GM23338 (cell line): ENCODE measurements around the gene SPEM1.

Experiments
- CREB1 ChIP-seq: fragments of 250-450 bp; sonication (Bioruptor Pico); IDR thresholded peaks from 2 replicates; pipeline ENCODE4 v1.5.0; 2020; ENCODE audit warnings: low read depth, mild to moderate bottlenecking, moderate library complexity
- CTCF ChIP-seq, 2 experiments: fragments of 200-600 bp in 1 of 2; sonication (generic) in 1 of 2; conservative IDR thresholded peaks; 2 replicates each; pipeline versions ENCODE4 v1.5.1 to v1.6.1; 2016 to 2017; ENCODE audit warnings: antibody characterized with exemption in 2 of 2, low read depth in 2 of 2, mild to moderate bottlenecking in 2 of 2, moderate library complexity in 1 of 2
- ETS1 ChIP-seq: IDR thresholded peaks from 2 replicates; pipeline ENCODE4 v1.6.1; 2016; ENCODE audit warnings: antibody characterized with exemption
- EZH2 ChIP-seq: fragments of 200-600 bp; sonication (generic); IDR thresholded peaks from one replicate; pipeline ENCODE4 v1.8.0; 2017; ENCODE audit warnings: antibody characterized with exemption, mild to moderate bottlenecking, low read depth; ENCODE audit not compliant: unreplicated experiment
- EZH2phosphoT487 ChIP-seq: fragments of 200-600 bp; sonication (generic); IDR thresholded peaks from one replicate; pipeline ENCODE4 v1.8.1; 2018; ENCODE audit warnings: antibody characterized with exemption; ENCODE audit not compliant: unreplicated experiment
- JUNB ChIP-seq: IDR thresholded peaks from one replicate; pipeline ENCODE4 v1.6.1; 2016; ENCODE audit warnings: antibody characterized with exemption; ENCODE audit not compliant: unreplicated experiment
- NANOG ChIP-seq: IDR thresholded peaks from 2 replicates; pipeline ENCODE4 v1.6.1; 2016; ENCODE audit warnings: antibody characterized with exemption, borderline replicate concordance
- POLR2AphosphoS5 ChIP-seq: IDR thresholded peaks from 2 replicates; pipeline ENCODE4 v1.6.1; 2016; ENCODE audit warnings: antibody characterized with exemption, low read depth
- REST ChIP-seq: IDR thresholded peaks from one replicate; pipeline ENCODE4 v1.6.1; 2018; ENCODE audit warnings: antibody characterized with exemption; ENCODE audit not compliant: unreplicated experiment
- STAT1 ChIP-seq: IDR thresholded peaks from one replicate; pipeline ENCODE4 v1.6.1; 2016; ENCODE audit warnings: antibody characterized with exemption; ENCODE audit not compliant: unreplicated experiment
- ZNF114 ChIP-seq: fragments of 250-450 bp; sonication (Bioruptor Pico); IDR thresholded peaks from 2 replicates; pipeline ENCODE4 v1.5.0; 2020; ENCODE audit warnings: mild to moderate bottlenecking, moderate library complexity
- ZNF331 ChIP-seq: fragments of 250-450 bp; sonication (Bioruptor Pico); IDR thresholded peaks from 2 replicates; pipeline ENCODE4 v1.5.0; 2020; ENCODE audit warnings: low read depth, mild to moderate bottlenecking, moderate library complexity
- ZNF462 ChIP-seq: fragments of 250-450 bp; sonication (Bioruptor Pico); IDR thresholded peaks from 2 replicates; pipeline ENCODE4 v1.5.0; 2020; ENCODE audit warnings: mild to moderate bottlenecking, moderate library complexity

GRCh38 chr17:7391307-7391706, 28.8 kb upstream of the SPEM1 start:
- no peak for TF ChIP-seq CTCF (conservative IDR thresholded peaks at IDR 0.05; ENCODE audit: low read depth in 2 of 2)
- no peak for TF ChIP-seq POLR2AphosphoS5
- TF ChIP-seq EZH2, result no peak
- no peak for TF ChIP-seq ZNF331 (CRISPR knock-in tag)
- no peak for TF ChIP-seq REST
- no peak for TF ChIP-seq EZH2phosphoT487
- TF ChIP-seq ZNF462, result no peak
- no peak for TF ChIP-seq ZNF114 (CRISPR knock-in tag)
- TF ChIP-seq JUNB, result no peak
- no peak for TF ChIP-seq CREB1
- TF ChIP-seq STAT1, result no peak
- no peak for TF ChIP-seq ETS1
- TF ChIP-seq NANOG, result no peak
